HepG2 (cell line): ENCODE data around the gene NRL. TPM values are rescaled to one million over a fixed set of nuclear protein-coding genes. Genes with fewer than 3 reads are reported as not detected.

Experiments used
- CC2D1A ChIP-seq: sonication (generic); formaldehyde crosslinking; IDR thresholded peaks from 2 replicates; pipeline ENCODE4 v1.8.1; 2023; ENCODE audit warnings: mild to moderate bottlenecking, missing genetic modification reagents
- HNF4A ChIP-seq: sonication (generic); formaldehyde crosslinking; IDR thresholded peaks from 2 replicates; pipeline ENCODE4 v1.4.0; 2020; ENCODE audit warnings: missing genetic modification reagents
- RFX5 ChIP-seq: IDR thresholded peaks from 2 replicates; pipeline ENCODE4 v1.6.1; 2011; ENCODE audit warnings: low read depth, low read length, improper control_type of control experiment
- SIX1 ChIP-seq: sonication (generic); formaldehyde crosslinking; IDR thresholded peaks from 2 replicates; pipeline ENCODE4 v1.4.0; 2020; ENCODE audit warnings: missing genetic modification reagents, borderline replicate concordance
- ZNF264 ChIP-seq: sonication (generic); formaldehyde crosslinking; IDR thresholded peaks from 2 replicates; pipeline ENCODE4 v1.4.0; 2020; ENCODE audit warnings: missing genetic modification reagents
- ZNF563 ChIP-seq: sonication (generic); formaldehyde crosslinking; IDR thresholded peaks from 2 replicates; pipeline ENCODE4 v1.8.0; 2022; ENCODE audit warnings: mild to moderate bottlenecking, moderate library complexity, missing genetic modification reagents
- ZSCAN20 ChIP-seq: sonication (generic); formaldehyde crosslinking; IDR thresholded peaks from 2 replicates; pipeline ENCODE4 v1.4.0; 2020; ENCODE audit warnings: missing genetic modification reagents, mild to moderate bottlenecking, borderline replicate concordance
- polyA plus RNA-seq, 8 experiments: library from polyadenylated mRNA; depleted of rRNA in 3 of 8; stranded (reverse) in 7 of 8; unstranded in 1 of 8; fragments of >200 nt; fragmentation: Illumina TruSeq in 4 of 8; extraction: Trizol in 4 of 8; gene quantifications; 2 replicates each; pipeline versions ENCODE4 v1.2.1 to v1.2.3, GENCODE V29; 2011 to 2016; ENCODE audit warnings: low read depth in 4 of 8, missing spikeins in 1 of 8, mixed read lengths in 1 of 8; ENCODE audit not compliant: insufficient read depth in 1 of 8
- total RNA-seq, 5 experiments: library from RNA; depleted of rRNA; stranded (reverse); fragments of >200 nt; fragmentation: Illumina TruSeq; extraction: Trizol; gene quantifications; 2 replicates each; pipeline ENCODE4 v1.2.3, GENCODE V29; 2016; ENCODE audit warnings: low read depth in 1 of 5
- TF ChIP-seq, protein P1 (sequence below): sonication (generic); formaldehyde crosslinking; IDR thresholded peaks from 2 replicates; pipeline ENCODE4 v1.4.0; 2020; ENCODE audit warnings: missing genetic modification reagents, mild to moderate bottlenecking, borderline replicate concordance
- TF ChIP-seq, protein P2 (sequence below): sonication (generic); formaldehyde crosslinking; IDR thresholded peaks from 2 replicates; pipeline ENCODE4 v1.9.0; 2021; ENCODE audit warnings: missing genetic modification reagents, mild to moderate bottlenecking, borderline replicate concordance
- TF ChIP-seq, protein P3 (sequence below): sonication (generic); formaldehyde crosslinking; IDR thresholded peaks from 2 replicates; pipeline ENCODE4 v1.5.0; 2020; ENCODE audit warnings: mild to moderate bottlenecking, low read depth, missing genetic modification reagents, borderline replicate concordance
- TF ChIP-seq, protein P4 (sequence below): sonication (generic); formaldehyde crosslinking; IDR thresholded peaks from 2 replicates; pipeline ENCODE4 v1.4.0; 2020; ENCODE audit warnings: missing genetic modification reagents
- TF ChIP-seq, protein P5 (sequence below): sonication (generic); formaldehyde crosslinking; IDR thresholded peaks from 2 replicates; pipeline ENCODE4 v1.5.0; 2020; ENCODE audit warnings: missing genetic modification reagents

NRL gene
- total and polyA plus RNA-seq, 2 of the 13 experiments (the other 11 are each of a cell fraction or from before 2014, with no cell fraction given) = 2.5 to 4.7 TPM

DNA sequence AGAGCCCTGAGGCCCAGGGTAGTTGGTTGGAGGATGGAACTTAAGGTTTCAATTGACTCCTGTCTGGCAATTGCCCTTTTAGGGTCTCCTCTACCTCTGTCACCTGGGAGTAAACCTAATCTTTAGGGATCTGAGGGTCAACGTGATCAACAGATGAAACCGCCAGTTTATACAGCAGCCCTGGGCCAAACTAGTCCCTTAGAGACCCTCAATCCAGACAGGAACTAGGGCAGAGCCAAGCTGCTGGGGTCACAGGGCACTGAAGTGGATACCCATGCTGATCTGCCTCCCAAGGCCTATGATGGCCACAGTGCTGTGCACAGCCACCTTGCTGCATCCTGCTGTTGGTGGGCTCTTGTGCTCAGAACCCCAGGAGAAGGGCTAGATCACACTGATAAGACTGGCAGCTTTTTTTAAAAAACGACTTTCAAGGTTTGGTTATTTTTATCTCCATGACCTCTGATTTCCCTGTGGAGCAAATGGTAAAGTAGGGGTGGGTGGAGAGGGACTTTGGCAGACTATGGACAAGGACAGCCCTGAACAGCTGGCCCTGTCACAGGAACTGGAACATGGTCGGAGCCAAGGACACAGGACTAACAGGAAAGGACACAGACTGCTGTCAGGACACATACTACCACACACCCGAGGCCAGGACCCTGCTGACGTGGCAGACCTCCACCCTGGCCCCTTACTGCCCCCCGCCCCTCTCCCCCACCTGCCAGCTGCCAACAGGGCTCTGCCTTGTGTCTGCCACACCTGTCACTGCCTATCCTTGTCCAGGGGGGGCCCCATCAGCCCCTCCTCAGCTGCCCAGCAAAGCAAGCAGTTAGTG is 16.2 kb upstream of the NRL start (continued):
- TF ChIP-seq, protein P1, sequence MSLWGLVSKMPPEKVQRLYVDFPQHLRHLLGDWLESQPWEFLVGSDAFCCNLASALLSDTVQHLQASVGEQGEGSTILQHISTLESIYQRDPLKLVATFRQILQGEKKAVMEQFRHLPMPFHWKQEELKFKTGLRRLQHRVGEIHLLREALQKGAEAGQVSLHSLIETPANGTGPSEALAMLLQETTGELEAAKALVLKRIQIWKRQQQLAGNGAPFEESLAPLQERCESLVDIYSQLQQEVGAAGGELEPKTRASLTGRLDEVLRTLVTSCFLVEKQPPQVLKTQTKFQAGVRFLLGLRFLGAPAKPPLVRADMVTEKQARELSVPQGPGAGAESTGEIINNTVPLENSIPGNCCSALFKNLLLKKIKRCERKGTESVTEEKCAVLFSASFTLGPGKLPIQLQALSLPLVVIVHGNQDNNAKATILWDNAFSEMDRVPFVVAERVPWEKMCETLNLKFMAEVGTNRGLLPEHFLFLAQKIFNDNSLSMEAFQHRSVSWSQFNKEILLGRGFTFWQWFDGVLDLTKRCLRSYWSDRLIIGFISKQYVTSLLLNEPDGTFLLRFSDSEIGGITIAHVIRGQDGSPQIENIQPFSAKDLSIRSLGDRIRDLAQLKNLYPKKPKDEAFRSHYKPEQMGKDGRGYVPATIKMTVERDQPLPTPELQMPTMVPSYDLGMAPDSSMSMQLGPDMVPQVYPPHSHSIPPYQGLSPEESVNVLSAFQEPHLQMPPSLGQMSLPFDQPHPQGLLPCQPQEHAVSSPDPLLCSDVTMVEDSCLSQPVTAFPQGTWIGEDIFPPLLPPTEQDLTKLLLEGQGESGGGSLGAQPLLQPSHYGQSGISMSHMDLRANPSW (CRISPR knock-in tag) = no peak
- TF ChIP-seq, protein P2, sequence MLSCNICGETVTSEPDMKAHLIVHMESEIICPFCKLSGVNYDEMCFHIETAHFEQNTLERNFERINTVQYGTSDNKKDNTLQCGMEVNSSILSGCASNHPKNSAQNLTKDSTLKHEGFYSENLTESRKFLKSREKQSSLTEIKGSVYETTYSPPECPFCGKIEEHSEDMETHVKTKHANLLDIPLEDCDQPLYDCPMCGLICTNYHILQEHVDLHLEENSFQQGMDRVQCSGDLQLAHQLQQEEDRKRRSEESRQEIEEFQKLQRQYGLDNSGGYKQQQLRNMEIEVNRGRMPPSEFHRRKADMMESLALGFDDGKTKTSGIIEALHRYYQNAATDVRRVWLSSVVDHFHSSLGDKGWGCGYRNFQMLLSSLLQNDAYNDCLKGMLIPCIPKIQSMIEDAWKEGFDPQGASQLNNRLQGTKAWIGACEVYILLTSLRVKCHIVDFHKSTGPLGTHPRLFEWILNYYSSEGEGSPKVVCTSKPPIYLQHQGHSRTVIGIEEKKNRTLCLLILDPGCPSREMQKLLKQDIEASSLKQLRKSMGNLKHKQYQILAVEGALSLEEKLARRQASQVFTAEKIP (CRISPR knock-in tag) = no peak
- TF ChIP-seq ZSCAN20 = no peak
- peak; percentile 42; the same call in 1 of the 2 replicates for TF ChIP-seq ZNF264 (CRISPR knock-in tag)
- TF ChIP-seq, protein P3, sequence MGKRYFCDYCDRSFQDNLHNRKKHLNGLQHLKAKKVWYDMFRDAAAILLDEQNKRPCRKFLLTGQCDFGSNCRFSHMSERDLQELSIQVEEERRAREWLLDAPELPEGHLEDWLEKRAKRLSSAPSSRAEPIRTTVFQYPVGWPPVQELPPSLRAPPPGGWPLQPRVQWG = no peak
- TF ChIP-seq CC2D1A (CRISPR knock-in tag) = no peak
- TF ChIP-seq RFX5 = no peak
- 0 out of 2 replicates have a peak, but pooled peaks have one; percentile 33 for TF ChIP-seq SIX1 (CRISPR knock-in tag)
- peak; percentile 18; the same call in 1 of the 2 replicates for TF ChIP-seq ZNF563 (CRISPR knock-in tag)
- peak; percentile 82 for TF ChIP-seq HNF4A (CRISPR knock-in tag)
- TF ChIP-seq, protein P4, sequence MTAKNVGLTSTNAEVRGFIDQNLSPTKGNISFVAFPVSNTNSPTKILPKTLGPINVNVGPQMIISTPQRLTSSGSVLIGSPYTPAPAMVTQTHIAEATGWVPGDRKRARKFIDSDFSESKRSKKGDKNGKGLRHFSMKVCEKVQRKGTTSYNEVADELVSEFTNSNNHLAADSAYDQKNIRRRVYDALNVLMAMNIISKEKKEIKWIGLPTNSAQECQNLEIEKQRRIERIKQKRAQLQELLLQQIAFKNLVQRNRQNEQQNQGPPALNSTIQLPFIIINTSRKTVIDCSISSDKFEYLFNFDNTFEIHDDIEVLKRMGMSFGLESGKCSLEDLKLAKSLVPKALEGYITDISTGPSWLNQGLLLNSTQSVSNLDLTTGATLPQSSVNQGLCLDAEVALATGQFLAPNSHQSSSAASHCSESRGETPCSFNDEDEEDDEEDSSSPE (CRISPR knock-in tag) = 0 out of 2 replicates have a peak, but pooled peaks have one; percentile 17
- TF ChIP-seq, protein P5, sequence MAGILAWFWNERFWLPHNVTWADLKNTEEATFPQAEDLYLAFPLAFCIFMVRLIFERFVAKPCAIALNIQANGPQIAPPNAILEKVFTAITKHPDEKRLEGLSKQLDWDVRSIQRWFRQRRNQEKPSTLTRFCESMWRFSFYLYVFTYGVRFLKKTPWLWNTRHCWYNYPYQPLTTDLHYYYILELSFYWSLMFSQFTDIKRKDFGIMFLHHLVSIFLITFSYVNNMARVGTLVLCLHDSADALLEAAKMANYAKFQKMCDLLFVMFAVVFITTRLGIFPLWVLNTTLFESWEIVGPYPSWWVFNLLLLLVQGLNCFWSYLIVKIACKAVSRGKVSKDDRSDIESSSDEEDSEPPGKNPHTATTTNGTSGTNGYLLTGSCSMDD (CRISPR knock-in tag) = no peak
